Jurkat, Clone E6-1 (cell line): ENCODE measurements around the gene C1QTNF12. TPM values are rescaled to one million over a fixed set of nuclear protein-coding genes. Genes with fewer than 3 reads are reported as not detected.

ENCODE experiments used
- DNase-seq: peaks from one replicate; pipeline ENCODE4 v3.0.0-alpha.2; 2011; ENCODE audit warnings: low read depth, low spot score
- H3K4me3 ChIP-seq: 2 replicates; pipeline ENCODE4 v1.5.1; 2011; ENCODE audit warnings: mild to moderate bottlenecking, low read length, control low read depth, moderate library complexity
- polyA plus RNA-seq: library from polyadenylated mRNA; unstranded; fragments of >200 nt; gene quantifications from one replicate; pipeline ENCODE4 v1.2.1, GENCODE V29; 2012; ENCODE audit warnings: missing spikeins; ENCODE audit not compliant: insufficient read length, insufficient read depth

The C1QTNF12 gene, protein sequence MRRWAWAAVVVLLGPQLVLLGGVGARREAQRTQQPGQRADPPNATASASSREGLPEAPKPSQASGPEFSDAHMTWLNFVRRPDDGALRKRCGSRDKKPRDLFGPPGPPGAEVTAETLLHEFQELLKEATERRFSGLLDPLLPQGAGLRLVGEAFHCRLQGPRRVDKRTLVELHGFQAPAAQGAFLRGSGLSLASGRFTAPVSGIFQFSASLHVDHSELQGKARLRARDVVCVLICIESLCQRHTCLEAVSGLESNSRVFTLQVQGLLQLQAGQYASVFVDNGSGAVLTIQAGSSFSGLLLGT
- polyA plus RNA-seq: not detected

DNA sequence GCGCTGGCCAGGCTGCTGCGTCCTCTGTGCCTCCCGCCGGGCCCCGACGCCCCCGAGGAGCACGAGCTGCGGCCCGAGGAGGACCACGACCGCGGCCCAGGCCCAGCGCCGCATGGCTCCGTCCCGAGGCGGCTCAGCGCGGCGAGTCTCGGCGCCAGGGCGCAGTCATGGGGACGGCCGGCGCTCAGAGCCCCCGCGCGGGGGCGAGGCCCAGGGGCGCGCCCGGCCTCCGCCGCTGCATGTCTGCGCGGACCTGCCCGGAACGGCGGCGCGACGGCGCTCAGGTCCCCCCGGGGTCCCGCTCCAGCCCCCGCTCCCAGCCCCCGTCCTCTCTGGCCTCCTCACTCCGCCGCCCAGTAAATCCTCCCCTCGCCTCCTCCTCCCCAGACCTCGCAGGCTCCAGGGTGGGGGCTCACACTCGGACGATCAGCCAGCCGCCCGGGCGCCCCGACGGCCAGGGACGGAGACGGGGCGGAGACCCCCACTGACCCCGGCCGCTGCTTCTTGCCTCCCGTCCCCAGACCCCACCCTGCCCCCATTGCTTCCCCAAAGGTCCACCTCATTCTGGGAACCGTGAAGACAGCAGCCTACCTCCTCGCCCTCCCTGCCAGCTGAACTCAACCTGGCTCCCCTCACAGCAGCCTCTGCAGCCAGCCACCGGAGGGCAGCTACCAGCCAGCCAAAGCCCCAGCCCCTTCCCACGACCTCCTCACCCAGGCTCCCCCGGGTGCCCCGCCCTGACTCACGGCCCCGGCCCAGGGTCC, at the start of gene C1QTNF12:
Gene C1QTNF12 (minus strand): TSS at position 146 of the 764 bp plus-strand sequence. CDS start 32 bp downstream, at position 114.
- H3K4me3 ChIP-seq: no peak within 1 kb of the TSS
- DNase-seq: no peak

DNA sequence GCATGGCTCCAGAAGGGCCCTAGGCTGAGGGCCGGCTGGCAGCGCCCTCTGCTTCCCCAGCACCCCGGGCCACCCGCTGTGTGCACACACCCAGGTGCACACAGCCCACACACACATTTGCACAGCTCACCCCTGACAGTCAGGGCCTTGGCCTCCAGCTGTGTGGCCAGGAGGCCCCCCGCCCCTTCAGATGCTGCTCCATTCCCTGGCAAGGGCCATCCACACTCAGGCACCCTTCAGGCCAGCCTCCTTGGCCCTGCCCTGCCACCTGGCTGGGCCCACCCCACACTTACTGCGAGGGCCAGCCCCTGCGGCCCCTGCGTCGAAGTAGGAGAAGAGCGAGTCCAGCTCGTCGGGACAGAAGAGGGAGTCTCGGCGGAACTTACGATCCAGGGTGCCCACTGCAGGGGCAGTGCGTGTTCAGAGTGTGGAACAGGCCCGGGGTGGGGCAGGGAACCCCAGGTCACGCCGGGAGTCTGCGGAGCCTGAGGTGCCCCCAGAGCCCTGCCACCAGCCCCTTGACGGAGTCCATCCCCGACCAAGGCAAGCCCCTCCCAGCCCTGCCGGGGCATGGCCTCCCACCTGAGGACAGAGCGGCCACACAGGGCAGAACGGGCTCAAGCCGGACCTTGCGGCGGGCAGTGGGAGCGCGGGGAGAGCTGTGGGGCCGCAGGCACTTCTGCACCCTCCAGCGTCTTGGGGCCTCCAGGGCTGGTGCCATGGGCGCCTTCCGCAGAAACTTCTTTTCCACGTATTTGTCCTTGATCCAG, 48.8 kb upstream of the C1QTNF12 start:
- no peak overlapping the region for H3K4me3 ChIP-seq

DNA sequence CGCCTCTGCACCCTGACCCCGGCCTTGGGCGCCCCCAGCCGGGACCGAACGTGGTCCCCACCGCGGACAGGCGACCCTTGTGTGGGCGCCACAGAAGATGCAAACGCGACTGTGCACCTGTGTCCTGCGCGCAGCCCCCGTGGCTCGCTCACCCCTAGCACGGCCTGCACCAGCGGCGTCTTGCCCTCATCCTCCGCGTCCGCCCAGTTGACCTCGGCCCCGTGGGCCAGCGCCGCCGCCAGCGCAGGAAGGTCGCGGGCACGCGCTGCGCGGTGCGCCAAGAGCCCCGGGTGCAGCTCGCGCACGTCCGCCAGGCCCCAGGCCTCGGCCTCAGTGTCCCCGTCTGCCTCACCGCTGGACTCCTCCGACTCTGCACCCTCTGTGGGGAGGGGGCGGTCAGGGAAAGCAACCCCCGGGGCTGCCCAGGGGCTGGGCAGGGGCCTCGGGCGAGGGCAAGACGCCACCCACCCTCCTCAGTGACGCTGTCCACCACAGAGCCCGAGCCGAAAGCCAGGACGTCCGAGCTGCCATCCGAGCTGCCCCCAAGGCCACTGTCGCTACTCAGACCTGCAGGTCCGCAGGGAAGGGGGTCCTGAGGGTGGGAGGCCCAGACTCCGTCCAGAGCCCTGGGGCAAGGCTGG, 47.8 kb upstream of the C1QTNF12 start:
- H3K4me3 ChIP-seq: no peak overlapping the region
- no peak for DNase-seq

More for the DNA sequence above, 48.8 kb upstream of the C1QTNF12 start:
- DNase-seq: no peak

DNA sequence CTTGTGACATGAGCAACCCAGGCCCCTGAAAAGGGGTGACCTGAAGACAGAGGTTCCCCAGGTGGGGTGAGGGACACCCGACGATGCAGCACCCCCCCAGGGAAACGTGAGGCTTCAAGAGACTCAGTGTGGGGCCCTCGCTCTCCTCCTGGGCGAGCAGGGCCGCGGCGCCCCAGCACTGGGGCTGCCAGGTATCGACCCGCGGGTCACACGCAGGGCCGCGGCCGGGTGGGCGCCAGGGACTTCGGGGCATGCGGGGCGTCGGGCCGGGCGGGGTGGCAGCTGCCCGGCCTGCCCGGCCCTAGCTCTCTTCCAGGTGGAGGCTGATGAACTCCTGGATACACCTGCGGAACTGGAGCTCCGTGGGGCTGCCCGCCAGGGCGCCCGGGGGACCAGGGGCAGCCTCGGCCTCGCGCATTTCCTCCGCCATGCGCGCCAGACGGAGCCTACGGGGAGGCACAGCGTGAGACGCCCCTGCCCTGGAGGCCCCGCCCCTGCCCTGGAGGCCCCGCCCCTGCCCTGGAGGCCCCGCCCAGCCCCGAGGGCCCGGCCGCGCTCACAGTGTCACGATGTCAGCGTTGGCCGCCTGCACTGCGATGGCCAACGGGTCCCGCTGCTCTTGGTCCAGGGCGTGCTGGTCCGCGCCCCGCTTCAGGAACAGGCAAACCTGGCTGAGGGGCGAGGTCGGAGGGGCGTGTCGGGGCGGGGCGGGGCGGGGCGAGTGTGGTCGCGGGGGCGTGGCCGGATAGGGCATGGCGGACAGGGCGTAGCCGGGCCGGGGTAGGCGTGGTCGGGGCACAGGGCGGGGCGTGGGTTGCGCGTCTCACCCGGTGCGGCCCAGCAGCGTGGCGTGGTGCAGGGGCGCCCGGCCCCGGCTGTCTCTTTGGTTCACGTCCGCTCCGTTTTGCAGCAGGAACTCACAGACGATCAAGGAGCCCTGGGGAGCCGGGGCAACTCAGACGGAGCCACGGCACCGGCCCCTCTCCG, 47.0 kb upstream of the C1QTNF12 start:
- DNase-seq: no peak
- no peak overlapping the region for H3K4me3 ChIP-seq

DNA sequence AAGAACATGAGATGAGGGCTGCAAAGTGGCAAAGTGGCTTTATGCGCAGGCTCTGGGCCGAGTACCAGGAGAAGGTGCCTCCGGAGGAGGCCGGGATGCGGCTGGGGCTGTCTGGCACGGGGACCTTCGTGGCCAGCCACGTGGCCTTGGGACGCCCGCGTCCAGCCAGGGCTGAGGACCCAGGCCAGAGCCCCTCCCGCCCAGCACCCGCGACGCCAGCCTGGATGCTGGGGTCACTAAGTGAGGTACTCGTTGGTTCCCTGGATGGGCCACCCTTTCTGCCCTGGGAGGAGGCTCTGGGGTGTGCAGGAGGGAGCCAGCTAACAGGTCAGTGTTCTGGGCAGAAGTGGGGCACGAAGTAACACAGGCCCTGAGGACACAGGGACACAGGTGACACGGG, 46.3 kb upstream of the C1QTNF12 start:
- no peak for DNase-seq
- no peak overlapping the region for H3K4me3 ChIP-seq

DNA sequence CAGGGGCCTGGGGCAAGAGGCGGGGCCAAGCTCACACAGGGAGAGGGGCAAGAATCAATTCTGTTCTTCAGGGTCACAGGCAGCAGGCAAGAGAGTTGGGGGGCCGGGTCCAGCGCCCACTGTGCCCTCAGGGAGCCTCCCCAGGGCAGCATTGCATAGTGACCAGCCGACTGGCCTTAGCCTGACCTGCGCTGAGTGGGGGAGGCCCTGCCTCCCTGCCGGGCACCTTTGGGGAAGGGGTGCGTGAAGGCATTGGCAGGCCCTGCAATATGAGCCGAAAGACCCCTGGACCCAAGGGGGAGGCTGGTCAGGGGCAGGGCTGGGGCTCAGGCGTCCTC, 45.9 kb upstream of the C1QTNF12 start:
- DNase-seq: no peak
- H3K4me3 ChIP-seq: no peak overlapping the region

DNA sequence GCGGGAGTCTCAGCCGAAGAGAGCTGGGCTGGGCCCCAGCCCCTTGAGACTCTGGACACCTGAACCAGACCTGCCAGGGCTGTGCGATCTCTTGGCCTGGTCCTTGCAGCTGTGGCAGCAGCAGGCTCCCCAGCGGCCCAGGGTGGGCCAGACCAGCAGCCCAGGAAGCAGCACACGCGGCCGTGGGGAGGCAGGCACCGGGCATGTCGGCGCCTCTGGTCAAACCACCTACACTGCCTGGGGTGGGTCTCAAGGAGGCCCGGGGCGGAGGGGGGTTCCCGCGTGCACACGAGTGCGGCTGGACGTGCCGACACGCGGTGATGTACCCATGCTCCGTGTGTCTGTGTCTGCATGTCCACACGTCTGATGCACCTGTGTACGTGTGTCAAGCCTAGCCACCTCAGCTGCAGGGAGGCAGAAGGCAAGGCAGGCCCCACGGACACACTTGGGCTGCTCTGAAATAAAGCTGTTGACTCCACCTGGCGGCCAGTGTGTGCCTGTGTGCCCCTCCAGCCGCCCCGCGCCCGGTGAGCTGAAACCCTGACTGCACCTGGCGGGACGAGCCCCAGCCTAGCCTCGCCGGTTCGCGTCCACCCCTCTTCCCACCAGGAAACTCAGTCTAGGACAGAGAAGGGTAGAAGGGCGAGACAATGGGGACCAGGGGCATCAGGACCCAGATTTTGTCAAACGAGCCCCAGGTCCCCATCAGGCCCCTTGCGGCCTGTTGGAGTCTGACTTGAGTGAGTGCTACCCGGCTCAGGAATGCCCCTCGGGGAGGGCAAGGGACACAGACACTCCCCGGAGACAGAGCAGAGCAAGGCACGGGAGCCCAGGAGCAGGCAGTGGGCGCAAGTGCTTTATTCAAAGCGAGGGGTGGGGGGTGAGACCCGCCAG, 45.3 kb upstream of the C1QTNF12 start:
- H3K4me3 ChIP-seq: no peak overlapping the region
- DNase-seq: peak; percentile 45

DNA sequence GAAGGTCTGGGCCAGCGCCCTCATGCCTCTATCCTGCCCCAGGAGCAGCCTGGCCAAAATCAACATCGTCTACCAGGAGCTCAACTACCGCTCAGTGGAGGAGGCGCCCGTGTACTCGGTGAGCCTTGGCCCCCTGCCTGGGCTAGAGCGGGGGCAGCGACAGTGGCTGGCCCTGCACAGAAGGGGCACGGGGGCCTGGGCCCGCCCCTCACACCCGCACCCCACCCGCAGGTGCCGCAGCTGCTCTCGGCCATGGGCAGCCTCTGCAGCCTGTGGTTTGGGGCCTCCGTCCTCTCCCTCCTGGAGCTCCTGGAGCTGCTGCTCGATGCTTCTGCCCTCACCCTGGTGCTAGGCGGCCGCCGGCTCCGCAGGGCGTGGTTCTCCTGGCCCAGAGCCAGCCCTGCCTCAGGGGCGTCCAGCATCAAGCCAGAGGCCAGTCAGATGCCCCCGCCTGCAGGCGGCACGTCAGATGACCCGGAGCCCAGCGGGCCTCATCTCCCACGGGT, 44.6 kb upstream of the C1QTNF12 start:
- no peak overlapping the region for H3K4me3 ChIP-seq
- no peak for DNase-seq

DNA sequence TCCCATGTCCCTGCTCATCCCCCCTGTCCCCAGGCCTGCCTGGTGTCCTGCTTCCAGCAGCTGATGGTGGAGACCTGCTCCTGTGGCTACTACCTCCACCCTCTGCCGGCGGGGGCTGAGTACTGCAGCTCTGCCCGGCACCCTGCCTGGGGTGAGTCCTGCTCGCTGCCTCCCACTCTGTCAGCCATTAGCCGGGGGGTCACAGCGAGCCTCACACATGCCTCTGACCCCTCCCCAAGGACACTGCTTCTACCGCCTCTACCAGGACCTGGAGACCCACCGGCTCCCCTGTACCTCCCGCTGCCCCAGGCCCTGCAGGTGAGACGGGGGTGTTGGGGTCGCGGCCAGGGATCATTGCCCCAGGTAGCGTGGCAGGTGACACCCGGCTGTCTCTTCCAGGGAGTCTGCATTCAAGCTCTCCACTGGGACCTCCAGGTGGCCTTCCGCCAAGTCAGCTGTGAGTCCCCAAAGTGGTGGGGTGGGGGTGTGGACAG, 43.8 kb upstream of the C1QTNF12 start:
- DNase-seq: no peak
- H3K4me3 ChIP-seq: no peak overlapping the region

DNA sequence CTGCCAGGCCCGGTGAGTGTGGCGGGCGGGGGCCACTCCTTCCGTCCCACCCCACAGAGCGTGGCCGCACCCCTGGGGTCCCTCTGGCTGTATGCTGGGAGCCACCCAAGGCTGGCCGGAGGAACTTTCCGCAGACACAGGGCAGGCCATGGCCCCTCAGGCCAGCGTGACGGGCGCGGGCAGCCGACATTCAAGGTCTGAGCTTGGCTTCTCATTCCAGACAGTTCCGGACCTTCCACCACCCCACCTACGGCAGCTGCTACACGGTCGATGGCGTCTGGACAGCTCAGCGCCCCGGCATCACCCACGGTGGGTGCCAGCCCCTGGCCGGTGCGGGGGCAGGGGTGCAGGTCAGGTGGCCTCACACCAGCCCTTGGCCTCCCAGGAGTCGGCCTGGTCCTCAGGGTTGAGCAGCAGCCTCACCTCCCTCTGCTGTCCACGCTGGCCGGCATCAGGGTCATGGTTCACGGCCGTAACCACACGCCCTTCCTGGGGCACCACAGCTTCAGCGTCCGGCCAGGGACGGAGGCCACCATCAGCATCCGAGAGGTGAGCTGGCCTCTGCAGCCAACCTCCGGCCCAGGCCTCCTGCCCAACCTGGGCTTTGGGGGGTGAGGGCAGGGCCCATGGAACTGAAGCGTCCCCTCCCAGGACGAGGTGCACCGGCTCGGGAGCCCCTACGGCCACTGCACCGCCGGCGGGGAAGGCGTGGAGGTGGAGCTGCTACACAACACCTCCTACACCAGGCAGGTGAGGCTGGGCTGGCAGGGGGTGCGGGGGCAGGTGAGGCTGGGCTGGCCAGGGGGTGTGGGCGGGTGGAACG, 41.0 kb upstream of the C1QTNF12 start:
- H3K4me3 ChIP-seq: no peak overlapping the region
- no peak for DNase-seq

DNA sequence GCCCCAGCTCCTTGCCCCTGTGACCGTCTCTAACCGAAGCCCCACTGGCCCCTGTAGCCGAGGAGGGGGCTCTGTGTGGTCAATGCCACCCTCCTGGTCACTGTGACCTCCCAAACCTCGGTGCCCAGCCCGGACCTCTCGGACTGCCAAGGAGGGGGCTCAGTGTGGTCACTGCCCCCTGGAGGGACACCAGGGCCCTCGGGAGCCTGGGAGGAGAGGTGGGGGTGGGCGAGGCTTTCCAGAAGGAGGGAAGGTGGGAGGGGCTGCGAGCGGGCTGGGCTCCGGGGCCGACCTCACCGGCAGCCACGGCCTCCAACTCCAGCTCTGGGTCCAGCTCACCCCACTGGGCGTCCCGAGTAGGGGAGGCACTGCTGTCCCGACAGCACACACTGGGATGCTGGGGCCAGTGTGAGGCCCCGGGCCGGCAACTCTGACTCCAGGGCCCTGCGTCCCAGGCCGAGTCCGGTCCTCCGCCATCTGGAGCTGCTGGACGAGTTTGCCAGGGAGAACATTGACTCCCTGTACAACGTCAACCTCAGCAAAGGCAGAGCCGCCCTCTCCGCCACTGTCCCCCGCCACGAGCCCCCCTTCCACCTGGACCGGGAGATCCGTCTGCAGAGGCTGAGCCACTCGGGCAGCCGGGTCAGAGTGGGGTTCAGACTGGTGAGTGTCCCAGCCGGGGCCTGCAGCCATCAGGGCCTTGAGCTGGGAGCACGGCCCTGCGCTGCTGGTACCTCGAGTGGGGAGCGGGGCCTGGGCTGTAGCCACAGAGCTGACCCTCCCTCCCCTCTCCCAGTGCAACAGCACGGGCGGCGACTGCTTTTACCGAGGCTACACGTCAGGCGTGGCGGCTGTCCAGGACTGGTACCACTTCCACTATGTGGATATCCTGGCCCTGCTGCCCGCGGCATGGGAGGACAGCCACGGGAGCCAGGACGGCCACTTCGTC, 40.1 kb upstream of the C1QTNF12 start:
- no peak for DNase-seq
- no peak overlapping the region for H3K4me3 ChIP-seq

DNA sequence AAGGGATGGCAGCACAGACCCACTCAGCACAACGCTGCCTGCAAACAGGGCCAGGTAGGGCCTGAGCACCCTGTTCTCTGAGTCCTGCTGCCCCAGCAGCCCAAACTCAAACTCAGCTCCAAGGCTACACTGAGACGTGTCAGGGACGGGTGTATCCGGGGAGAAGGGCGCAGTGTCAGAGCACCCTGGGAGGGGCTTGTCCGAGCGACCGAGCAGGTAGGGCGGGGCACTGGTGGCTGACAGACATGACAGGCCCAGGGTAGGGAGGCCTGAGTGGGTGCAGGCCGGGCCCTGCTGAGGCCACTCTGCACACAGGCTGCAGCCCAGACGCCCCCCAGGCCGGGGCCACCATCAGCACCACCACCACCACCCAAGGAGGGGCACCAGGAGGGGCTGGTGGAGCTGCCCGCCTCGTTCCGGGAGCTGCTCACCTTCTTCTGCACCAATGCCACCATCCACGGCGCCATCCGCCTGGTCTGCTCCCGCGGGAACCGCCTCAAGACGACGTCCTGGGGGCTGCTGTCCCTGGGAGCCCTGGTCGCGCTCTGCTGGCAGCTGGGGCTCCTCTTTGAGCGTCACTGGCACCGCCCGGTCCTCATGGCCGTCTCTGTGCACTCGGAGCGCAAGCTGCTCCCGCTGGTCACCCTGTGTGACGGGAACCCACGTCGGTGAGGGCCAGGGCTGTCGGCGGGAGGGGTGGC, 39.2 kb upstream of the C1QTNF12 start:
- no peak for DNase-seq
- no peak overlapping the region for H3K4me3 ChIP-seq

DNA sequence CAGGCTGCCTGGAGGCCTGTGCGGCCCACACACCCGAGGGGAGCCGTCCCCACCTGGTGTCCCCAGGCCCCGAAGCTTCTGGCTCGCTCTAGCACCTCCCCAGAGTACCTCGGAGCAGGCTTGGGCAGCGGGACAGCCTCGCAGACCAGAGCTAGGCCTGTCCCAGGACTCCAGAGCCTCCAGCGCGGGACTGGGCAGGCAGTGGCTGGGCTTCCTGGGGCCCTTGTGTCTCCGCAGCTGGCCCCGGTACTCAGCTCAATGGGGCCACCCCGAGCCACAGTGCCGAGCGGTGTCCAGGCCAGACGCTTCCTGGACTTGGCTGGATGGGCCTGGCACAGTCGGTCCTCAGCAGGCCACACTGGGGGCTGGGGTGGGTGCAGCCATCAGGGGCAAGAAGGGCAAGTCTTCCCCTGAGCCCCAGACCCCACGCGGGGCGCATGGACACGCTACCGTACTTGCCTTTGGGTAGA, 38.6 kb upstream of the C1QTNF12 start:
- no peak for DNase-seq
- H3K4me3 ChIP-seq: no peak overlapping the region

DNA sequence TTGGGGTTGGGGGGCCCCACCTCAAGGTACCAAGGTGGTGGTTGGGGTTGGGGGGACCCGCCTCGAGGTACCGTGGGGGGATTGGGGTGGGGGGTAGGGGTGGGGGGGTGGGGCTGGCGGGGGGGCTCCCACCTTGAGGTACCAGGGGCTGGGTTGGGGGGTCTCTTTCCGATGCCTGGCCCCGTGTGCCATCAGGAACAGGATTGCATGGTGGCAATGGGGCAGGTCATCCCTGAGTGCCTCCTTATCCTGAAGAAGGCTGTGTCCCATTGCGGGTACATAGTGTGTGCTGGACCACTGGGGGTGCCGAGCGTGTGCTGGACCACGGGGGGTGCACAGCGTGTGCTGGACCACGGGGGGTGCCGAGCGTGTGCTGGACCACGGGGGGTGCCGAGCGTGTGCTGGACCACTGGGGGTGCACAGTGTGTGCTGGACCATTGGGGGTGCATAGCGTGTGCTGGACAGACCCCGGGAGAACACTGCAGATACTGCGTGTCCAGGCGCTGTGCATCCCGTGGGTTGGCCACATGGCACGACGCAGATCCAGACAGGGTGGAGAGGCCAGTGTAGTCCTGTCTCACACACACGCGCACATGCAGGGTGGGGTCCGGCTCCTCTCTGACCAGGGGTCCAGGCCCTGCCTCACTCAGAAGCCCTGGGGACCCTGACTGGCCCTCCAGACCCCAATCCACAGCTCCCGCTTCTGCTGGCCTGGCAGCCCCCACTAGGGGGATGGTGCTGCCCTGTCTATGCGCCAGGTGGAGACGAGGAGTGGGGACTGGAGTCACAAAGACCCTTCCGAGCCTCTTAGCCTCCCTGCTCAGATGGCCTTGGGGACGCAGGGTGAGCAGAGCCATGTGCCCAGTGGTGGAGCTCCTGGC, 37.9 kb upstream of the C1QTNF12 start:
- DNase-seq: no peak
- H3K4me3 ChIP-seq: no peak overlapping the region
